Keratinocyte (primary cell): Measurements from ENCODE around the gene DUSP11. TPM values are rescaled to one million over a fixed set of nuclear protein-coding genes. Genes with fewer than 3 reads are reported as not detected.

Experiments
- DNase-seq: peaks from one replicate; pipeline ENCODE4 v3.0.0-alpha.2; 2011; ENCODE audit warnings: low read depth, missing footprints, low spot score
- FAIRE-seq: peaks from 2 replicates; lab custom pipeline; 2011; peaks lifted over from hg19 to GRCh38; lab: Jason Lieb, UNC
- H2AFZ ChIP-seq: 2 replicates; pipeline ENCODE4 v1.6.0; 2012; ENCODE audit warnings: low read length, control low read depth, inconsistent platforms; ENCODE audit not compliant: control insufficient read depth
- H3K27ac ChIP-seq: 2 replicates; pipeline ENCODE4 v1.5.1; 2011; ENCODE audit warnings: low read length; ENCODE audit not compliant: control insufficient read depth, insufficient read depth
- H3K27me3 ChIP-seq: 3 replicates; pipeline ENCODE4 v1.6.0; 2011; ENCODE audit warnings: low read length; ENCODE audit not compliant: control insufficient read depth, insufficient read depth; ENCODE audit errors: extremely low read depth
- H3K36me3 ChIP-seq, 2 experiments: 2 replicates in 1 of 2; 3 replicates in 1 of 2; pipeline ENCODE4 v1.5.1; 2011; ENCODE audit warnings: low read length in 2 of 2, mild to moderate bottlenecking in 1 of 2; ENCODE audit not compliant: control insufficient read depth in 2 of 2, insufficient read depth in 2 of 2; ENCODE audit errors: extremely low read depth in 1 of 2
- H3K4me1 ChIP-seq: 3 replicates; pipeline ENCODE4 v1.5.1; 2011; ENCODE audit warnings: low read length; ENCODE audit not compliant: control insufficient read depth, insufficient read depth; ENCODE audit errors: extremely low read depth
- H3K4me2 ChIP-seq: 3 replicates; pipeline ENCODE4 v1.6.0; 2011; ENCODE audit warnings: low read depth, low read length; ENCODE audit not compliant: control insufficient read depth, insufficient read depth; ENCODE audit errors: extremely low read depth
- H3K4me3 ChIP-seq, 3 experiments: fragments of 200-600 bp in 1 of 3; sonication (generic) in 1 of 3; 2 replicates in 2 of 3; 3 replicates in 1 of 3; pipeline ENCODE4 v1.5.1; 2011 to 2016; ENCODE audit warnings: low read length in 3 of 3, mild to moderate bottlenecking in 3 of 3, control low read depth in 2 of 3, inconsistent platforms in 1 of 3, low read depth in 1 of 3, mixed read lengths in 1 of 3, mixed run types in 1 of 3, moderate library complexity in 1 of 3; ENCODE audit not compliant: control insufficient read depth in 2 of 3, insufficient read depth in 2 of 3; ENCODE audit errors: extremely low read depth in 1 of 3
- H3K79me2 ChIP-seq: 2 replicates; pipeline ENCODE4 v1.6.0; 2012; ENCODE audit warnings: low read length; ENCODE audit not compliant: control insufficient read depth, insufficient read depth
- H3K9ac ChIP-seq: 3 replicates; pipeline ENCODE4 v1.6.0; 2011; ENCODE audit warnings: low read length; ENCODE audit not compliant: control insufficient read depth, insufficient read depth; ENCODE audit errors: extremely low read depth
- H3K9me1 ChIP-seq: 3 replicates; pipeline ENCODE4 v1.6.0; 2011; ENCODE audit warnings: low read length; ENCODE audit not compliant: control insufficient read depth, insufficient read depth; ENCODE audit errors: extremely low read depth
- H3K9me3 ChIP-seq: 2 replicates; pipeline ENCODE4 v1.5.1; 2012; ENCODE audit warnings: low read depth, low read length; ENCODE audit not compliant: control insufficient read depth
- H4K20me1 ChIP-seq: 3 replicates; pipeline ENCODE4 v1.6.0; 2011; ENCODE audit warnings: low read length; ENCODE audit not compliant: control insufficient read depth, insufficient read depth; ENCODE audit errors: extremely low read depth
- EZH2 ChIP-seq: IDR thresholded peaks from one replicate; pipeline ENCODE4 v1.6.1; 2012; ENCODE audit warnings: inconsistent platforms, mild to moderate bottlenecking, low read length, moderate library complexity
- dilution Hi-C: fragments of 300-500 bp; cut with MboI; formaldehyde crosslinking; loops from one replicate; pipeline ENCODE4 v1.7.0; 2020; ENCODE audit warnings: low sequenced_read_pairs; ENCODE audit not compliant: extremely low pct_ligation_motif_present
- polyA plus RNA-seq, 5 experiments: library from polyadenylated mRNA; depleted of rRNA in 3 of 5; stranded (reverse) in 3 of 5; stranded (forward) in 1 of 5; unstranded in 1 of 5; fragments of >200 nt; gene quantifications; 1 replicate in 1 of 5; 2 replicates in 3 of 5; 3 replicates in 1 of 5; pipeline versions ENCODE4 v1.2.1 to v1.2.3, GENCODE V29; 2011 to 2012; ENCODE audit warnings: missing spikeins in 2 of 5, low read depth in 1 of 5, low replicate concordance in 1 of 5
- TF ChIP-seq, protein P1 (sequence below), 3 experiments: IDR thresholded peaks in 1 of 3; conservative IDR thresholded peaks in 1 of 3; optimal IDR thresholded peaks in 1 of 3; 2 replicates in 2 of 3; 3 replicates in 1 of 3; pipeline versions ENCODE3 to v1.5.1; 2011; ENCODE audit warnings: low read length in 3 of 3, mild to moderate bottlenecking in 3 of 3, moderate library complexity in 2 of 3, control low read depth in 1 of 3, inconsistent platforms in 1 of 3; ENCODE audit not compliant: insufficient read depth in 2 of 3; ENCODE audit errors: extremely low read depth in 1 of 3

Gene DUSP11
- polyA plus RNA-seq, 1 donor (not counting 4 experiments of a cell fraction or from before 2014, with no cell fraction given), result 83.7 TPM

GRCh38 chr2:73766994-73767393 lies 12.9 kb downstream of the DUSP11 start:
- FAIRE-seq, result no peak
- dilution Hi-C loops, result no loop called here
- Histone ChIP-seq H3K79me2 (peaks cover 37% of the 10 kb centered on the region), H3K9me3 (no peaks in the 10 kb centered on the region), H3K4me2 (no peak overlapping the region), H3K9me1 (no peaks in the 10 kb centered on the region), H3K27me3 (no peaks in the 10 kb centered on the region), H3K9ac (no peak overlapping the region), H3K36me3 (peaks cover 25 to 37% of the 10 kb centered on the region in 2 experiments), H4K20me1 (no peaks in the 10 kb centered on the region), H3K4me1 (no peaks in the 10 kb centered on the region), H2AFZ (no peak overlapping the region), H3K4me3 (no peak overlapping the region), H3K27ac (no peak overlapping the region)
- DNase-seq, result no peak
- TF ChIP-seq, protein P1, sequence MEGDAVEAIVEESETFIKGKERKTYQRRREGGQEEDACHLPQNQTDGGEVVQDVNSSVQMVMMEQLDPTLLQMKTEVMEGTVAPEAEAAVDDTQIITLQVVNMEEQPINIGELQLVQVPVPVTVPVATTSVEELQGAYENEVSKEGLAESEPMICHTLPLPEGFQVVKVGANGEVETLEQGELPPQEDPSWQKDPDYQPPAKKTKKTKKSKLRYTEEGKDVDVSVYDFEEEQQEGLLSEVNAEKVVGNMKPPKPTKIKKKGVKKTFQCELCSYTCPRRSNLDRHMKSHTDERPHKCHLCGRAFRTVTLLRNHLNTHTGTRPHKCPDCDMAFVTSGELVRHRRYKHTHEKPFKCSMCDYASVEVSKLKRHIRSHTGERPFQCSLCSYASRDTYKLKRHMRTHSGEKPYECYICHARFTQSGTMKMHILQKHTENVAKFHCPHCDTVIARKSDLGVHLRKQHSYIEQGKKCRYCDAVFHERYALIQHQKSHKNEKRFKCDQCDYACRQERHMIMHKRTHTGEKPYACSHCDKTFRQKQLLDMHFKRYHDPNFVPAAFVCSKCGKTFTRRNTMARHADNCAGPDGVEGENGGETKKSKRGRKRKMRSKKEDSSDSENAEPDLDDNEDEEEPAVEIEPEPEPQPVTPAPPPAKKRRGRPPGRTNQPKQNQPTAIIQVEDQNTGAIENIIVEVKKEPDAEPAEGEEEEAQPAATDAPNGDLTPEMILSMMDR (optimal IDR thresholded peaks at IDR 0.05 in 1 of 3, IDR thresholded peaks at IDR 0.05 in 1 of 3, conservative IDR thresholded peaks at IDR 0.05 in 1 of 3; ENCODE audit: extremely low read depth in 1 of 3, insufficient read depth in 2 of 3, low read length in 3 of 3), result no peak
- no peak for TF ChIP-seq EZH2

DNA sequence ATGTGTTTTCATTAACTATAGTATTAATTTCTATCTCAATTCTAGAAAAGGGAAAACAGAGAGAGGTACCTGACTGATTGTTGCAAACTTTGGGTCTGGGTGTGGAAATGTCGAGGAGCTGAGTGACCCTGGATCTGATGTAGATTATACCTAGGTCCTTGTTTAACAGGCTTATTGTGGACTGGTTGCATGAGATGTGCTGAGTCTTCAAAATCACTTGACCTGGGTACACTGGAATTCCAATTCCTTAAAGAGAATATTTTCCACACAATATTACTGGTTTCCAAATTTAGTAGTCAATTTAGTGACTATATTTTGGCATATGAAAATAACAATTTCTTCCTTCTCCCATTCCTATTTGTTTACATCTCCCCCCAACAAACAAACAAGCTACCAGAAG lies 13.6 kb downstream of the DUSP11 start:
- DNase-seq, result no peak
- no peaks in the 10 kb centered on the region for H3K9me3 ChIP-seq
- no peaks in the 10 kb centered on the region for H4K20me1 ChIP-seq
- FAIRE-seq, result no peak
- H3K27me3 ChIP-seq, result no peaks in the 10 kb centered on the region
- dilution Hi-C loops, result no loop called here
- peaks cover 36% of the 10 kb centered on the region for H3K79me2 ChIP-seq
- H3K27ac ChIP-seq, result no peak overlapping the region
- TF ChIP-seq, protein P1 (optimal IDR thresholded peaks at IDR 0.05 in 1 of 3, IDR thresholded peaks at IDR 0.05 in 1 of 3, conservative IDR thresholded peaks at IDR 0.05 in 1 of 3; ENCODE audit: extremely low read depth in 1 of 3, insufficient read depth in 2 of 3, low read length in 3 of 3), result no peak
- no peak for TF ChIP-seq EZH2
- H3K9me1 ChIP-seq, result no peaks in the 10 kb centered on the region
- no peak overlapping the region for H2AFZ ChIP-seq
- no peaks in the 10 kb centered on the region for H3K4me1 ChIP-seq
- no peak overlapping the region for H3K4me3 ChIP-seq
- H3K9ac ChIP-seq, result no peak overlapping the region
- H3K36me3 ChIP-seq, result peaks cover 27 to 36% of the 10 kb centered on the region in 2 experiments
- H3K4me2 ChIP-seq, result no peak overlapping the region
